ENCODE data around the gene SAFB2.

The SAFB2 gene

DNA sequence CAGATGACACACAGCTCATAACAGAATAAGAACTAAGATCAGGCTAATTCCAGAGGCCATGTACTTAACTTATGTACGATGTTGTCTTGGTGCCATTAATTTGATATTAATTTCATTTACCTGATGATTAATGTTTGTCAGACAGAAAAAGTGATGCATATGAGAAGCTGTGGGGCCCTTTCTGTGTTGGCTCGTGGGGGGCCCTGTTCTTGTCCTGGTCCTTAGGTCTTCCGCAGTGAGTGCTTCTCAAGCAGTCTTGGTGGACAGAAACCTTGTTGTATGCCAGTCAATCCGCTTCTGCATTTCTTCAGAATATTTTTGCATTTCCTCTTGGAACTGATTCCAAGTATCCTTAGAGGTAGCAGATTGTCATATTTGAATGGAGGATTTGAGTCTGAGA is 20.5 kb upstream of the SAFB2 start:
- H3K27me3 Mint-ChIP-seq (ENCODE audit: low read depth, poor library complexity): peaks cover 3% of the 10 kb centered on the region
- H3K9me3 Mint-ChIP-seq: no peaks in the 10 kb centered on the region
- peak overlapping the region; percentile 29 for H3K27ac Mint-ChIP-seq
- H3K4me1 Mint-ChIP-seq: peaks cover 5% of the 10 kb centered on the region
- TF ChIP-seq CTCF (IDR thresholded peaks at IDR 0.05): no peak
- no peak overlapping the region for H3K4me3 Mint-ChIP-seq
- peaks cover 64% of the 10 kb centered on the region for H3K36me3 Mint-ChIP-seq (ENCODE audit: low read depth)
- no peak for DNase-seq

DNA sequence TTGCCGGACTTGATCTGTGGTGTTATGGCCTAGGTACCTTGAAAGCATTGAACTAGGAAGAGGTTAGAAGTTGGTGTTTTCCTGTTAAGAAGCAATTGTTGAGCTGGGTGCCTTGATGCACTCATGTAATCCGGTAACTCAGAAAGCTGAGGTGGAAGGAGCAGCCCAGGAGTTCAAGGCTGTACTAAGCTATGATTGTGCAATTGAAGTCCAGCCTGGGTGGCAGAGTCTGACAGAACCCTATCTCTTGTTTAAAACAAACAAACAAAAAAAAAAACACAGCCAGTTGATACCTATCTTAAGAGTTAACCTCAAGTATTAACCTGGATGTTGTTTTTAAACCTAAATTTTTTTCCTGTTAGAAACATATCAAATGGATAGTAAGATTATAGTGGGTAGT is 19.6 kb upstream of the SAFB2 start:
- DNase-seq: no peak
- peaks cover 5% of the 10 kb centered on the region for H3K4me1 Mint-ChIP-seq
- no peak for TF ChIP-seq CTCF (IDR thresholded peaks at IDR 0.05)

DNA sequence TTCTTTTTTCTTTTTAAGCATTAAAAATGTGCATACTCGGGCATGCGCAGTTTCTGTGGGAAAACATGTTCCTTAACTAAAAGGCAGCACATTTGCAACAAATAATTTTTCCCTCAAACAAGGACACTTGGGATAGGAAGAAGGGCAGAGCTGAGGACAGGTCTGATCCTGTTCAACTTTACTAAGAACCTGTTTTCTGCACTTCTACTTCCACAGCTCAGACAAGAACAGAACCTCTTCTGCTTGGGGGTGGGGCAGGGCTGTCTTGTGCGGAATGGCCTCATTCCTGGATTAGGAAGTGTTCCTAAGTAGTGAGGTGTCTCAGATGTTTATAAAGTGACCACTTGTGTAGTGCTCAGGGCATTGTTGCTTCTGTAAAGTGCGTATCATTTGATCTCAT is 18.6 kb upstream of the SAFB2 start:
- peaks cover 56% of the 10 kb centered on the region for H3K36me3 Mint-ChIP-seq (ENCODE audit: low read depth)
- peaks cover 5% of the 10 kb centered on the region for H3K4me1 Mint-ChIP-seq
- H3K9me3 Mint-ChIP-seq: no peaks in the 10 kb centered on the region
- H3K4me3 Mint-ChIP-seq: no peak overlapping the region
- H3K27me3 Mint-ChIP-seq (ENCODE audit: low read depth, poor library complexity): no peaks in the 10 kb centered on the region
- TF ChIP-seq CTCF (IDR thresholded peaks at IDR 0.05): no peak
- DNase-seq: no peak
- H3K27ac Mint-ChIP-seq: no peak overlapping the region

More for the DNA sequence above, 19.6 kb upstream of the SAFB2 start:
- H3K36me3 Mint-ChIP-seq (ENCODE audit: low read depth): peaks cover 61% of the 10 kb centered on the region
- H3K9me3 Mint-ChIP-seq: no peaks in the 10 kb centered on the region
- peaks cover 3% of the 10 kb centered on the region for H3K27me3 Mint-ChIP-seq (ENCODE audit: low read depth, poor library complexity)
- no peak overlapping the region for H3K4me3 Mint-ChIP-seq
- no peak overlapping the region for H3K27ac Mint-ChIP-seq

- peaks cover 5% of the 10 kb centered on the region for H3K4me1 Mint-ChIP-seq
- no peak for TF ChIP-seq CTCF (IDR thresholded peaks at IDR 0.05)
- H3K27me3 Mint-ChIP-seq (ENCODE audit: low read depth, poor library complexity): no peaks in the 10 kb centered on the region
- H3K36me3 Mint-ChIP-seq (ENCODE audit: low read depth): peaks cover 52% of the 10 kb centered on the region
- no peak overlapping the region for H3K27ac Mint-ChIP-seq
- DNase-seq: no peak
- H3K4me3 Mint-ChIP-seq: no peak overlapping the region
- H3K9me3 Mint-ChIP-seq: no peaks in the 10 kb centered on the region
Observed at GRCh38 chr19:5637971-5638370, 15.4 kb upstream of the SAFB2 start.

DNA sequence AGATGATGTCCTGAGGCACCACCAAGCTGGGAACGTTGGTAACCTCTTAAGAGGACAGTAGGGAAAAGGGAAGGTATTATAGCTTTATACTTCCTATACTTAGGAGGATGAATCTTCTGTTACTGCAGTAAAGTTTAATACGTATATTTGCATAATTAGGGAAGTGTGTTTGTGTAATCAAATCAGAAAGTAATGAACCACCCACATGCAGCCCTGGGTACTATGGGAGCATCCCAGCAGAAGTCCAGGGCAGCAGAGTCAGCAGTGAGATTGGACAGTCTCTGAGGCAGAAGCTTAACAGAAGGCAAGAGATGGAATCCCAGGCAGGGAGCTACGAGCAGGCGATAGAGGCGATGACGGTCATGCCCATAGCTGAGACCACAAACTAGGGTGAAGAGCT is 12.9 kb upstream of the SAFB2 start:
- Mint-ChIP-seq H3K36me3 (ENCODE audit: low read depth) (peaks cover 61% of the 10 kb centered on the region), H3K4me1 (peaks cover 18% of the 10 kb centered on the region), H3K4me3 (no peak overlapping the region), H3K27me3 (ENCODE audit: low read depth, poor library complexity) (no peaks in the 10 kb centered on the region), H3K27ac (peak overlapping the region; percentile 62), H3K9me3 (no peaks in the 10 kb centered on the region)
- TF ChIP-seq CTCF (IDR thresholded peaks at IDR 0.05): no peak
- DNase-seq: no peak

GRCh38 chr19:5632657-5633056 is 10.1 kb upstream of the SAFB2 start:
- H3K36me3 Mint-ChIP-seq (ENCODE audit: low read depth): peaks cover 74% of the 10 kb centered on the region
- peak overlapping the region; percentile 20 for H3K27ac Mint-ChIP-seq
- H3K9me3 Mint-ChIP-seq: no peaks in the 10 kb centered on the region
- H3K27me3 Mint-ChIP-seq (ENCODE audit: low read depth, poor library complexity): peaks cover 3% of the 10 kb centered on the region
- H3K4me3 Mint-ChIP-seq: no peak overlapping the region
- peaks cover 29% of the 10 kb centered on the region for H3K4me1 Mint-ChIP-seq
- no peak for DNase-seq
- TF ChIP-seq CTCF (IDR thresholded peaks at IDR 0.05): no peak

Measured in nephron progenitor cell (in vitro differentiated cells).